Stimulated activated CD4-positive, alpha-beta T cell treated with anti-CD3 and anti-CD28 coated beads, Interleukin-1b, Interleukin-23, amount 100 ng/mL, for 48 hours (primary cell): ENCODE data around the gene PITHD1.
"Not testable (repeated sequence)": the region's sequence is repeated elsewhere in the genome, so short reads cannot be mapped to it uniquely, and the experiment has no call there.

Experiments
- DNase-seq: peaks from one replicate; pipeline ENCODE4 v3.0.0-alpha.2; 2020

PITHD1 gene, protein sequence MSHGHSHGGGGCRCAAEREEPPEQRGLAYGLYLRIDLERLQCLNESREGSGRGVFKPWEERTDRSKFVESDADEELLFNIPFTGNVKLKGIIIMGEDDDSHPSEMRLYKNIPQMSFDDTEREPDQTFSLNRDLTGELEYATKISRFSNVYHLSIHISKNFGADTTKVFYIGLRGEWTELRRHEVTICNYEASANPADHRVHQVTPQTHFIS

GRCh38 chr1:23777979-23778814 is at the start of gene PITHD1:
PITHD1 (plus strand) TSS chr1:23778418; CDS start chr1:23778516, 98 bp downstream.
- DNase-seq, result peak; percentile 85

GRCh38 chr1:23732363-23733224 is 45.6 kb upstream of the PITHD1 start:
- no peak for DNase-seq

DNA sequence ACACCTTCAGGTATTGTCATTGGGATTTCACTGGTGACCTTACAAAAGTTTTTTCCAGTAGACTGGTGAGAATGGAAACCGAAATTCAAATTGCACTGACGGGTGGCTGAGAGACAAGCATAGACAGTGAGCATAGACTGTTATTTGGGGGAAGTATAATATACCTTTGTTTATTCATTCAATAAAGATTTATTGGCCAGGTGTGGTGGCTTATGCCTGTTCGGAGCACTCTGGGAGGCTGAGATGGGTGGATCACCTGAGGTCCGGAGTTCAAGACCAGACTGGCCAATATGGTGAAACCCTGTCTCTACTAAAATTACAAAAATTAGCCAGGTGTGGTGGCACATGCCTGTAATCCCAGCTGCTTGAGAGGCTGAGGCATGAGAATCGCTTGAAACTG is 44.9 kb upstream of the PITHD1 start:
- not testable (repeated sequence) for DNase-seq

DNA sequence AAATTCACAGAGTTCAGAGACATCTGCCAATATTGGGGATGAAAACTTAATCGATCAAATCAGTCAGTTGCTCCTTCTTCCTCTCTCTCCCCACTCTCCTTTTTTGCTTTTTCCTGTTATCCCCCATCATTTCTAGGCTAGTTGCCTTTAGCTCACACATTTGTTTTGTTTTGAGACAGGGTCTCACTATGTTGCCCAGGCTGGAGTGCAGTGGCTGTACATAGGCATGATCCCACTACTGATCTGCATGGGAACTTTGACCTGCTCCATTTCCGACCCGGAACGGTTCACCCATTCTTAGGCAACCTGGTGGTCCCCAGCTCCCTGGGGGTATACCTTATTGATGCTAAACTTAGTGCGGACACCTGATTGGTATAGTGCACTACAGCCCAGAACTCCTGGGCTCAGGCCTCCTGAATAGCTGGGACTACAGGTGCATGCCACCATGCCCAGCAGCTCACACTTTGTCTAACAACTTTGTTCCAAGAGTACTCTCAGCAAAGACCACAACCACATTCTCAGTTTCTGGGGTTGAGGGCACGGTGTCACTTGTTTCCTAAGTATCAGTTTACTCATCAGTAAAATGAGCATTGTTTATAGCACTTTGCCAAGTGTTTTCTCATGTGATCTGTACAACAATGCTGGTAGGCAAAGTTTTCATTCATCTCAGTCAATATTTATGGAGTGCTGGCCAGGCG is 41.6 kb upstream of the PITHD1 start:
- DNase-seq, result peak; percentile 46

DNA sequence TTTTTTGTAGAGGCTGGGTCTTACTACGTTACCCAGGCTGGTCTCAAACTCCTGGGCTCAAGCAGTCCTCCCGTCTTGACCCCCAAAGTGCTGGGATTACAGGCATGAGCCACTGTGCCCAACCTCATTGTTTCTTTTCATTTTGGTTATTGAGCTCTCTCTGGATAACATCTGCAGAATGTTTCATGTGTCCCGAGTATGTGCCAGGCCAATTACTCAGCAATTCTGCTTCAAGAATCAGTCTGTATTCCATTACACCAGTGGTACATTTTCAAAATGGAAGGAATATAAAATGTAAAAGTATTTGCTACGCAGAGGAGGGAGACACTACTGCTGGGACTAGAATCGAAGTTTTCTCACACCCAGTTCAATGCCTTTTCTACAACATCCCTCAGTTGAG is 36.6 kb upstream of the PITHD1 start:
- DNase-seq, result no peak

DNA sequence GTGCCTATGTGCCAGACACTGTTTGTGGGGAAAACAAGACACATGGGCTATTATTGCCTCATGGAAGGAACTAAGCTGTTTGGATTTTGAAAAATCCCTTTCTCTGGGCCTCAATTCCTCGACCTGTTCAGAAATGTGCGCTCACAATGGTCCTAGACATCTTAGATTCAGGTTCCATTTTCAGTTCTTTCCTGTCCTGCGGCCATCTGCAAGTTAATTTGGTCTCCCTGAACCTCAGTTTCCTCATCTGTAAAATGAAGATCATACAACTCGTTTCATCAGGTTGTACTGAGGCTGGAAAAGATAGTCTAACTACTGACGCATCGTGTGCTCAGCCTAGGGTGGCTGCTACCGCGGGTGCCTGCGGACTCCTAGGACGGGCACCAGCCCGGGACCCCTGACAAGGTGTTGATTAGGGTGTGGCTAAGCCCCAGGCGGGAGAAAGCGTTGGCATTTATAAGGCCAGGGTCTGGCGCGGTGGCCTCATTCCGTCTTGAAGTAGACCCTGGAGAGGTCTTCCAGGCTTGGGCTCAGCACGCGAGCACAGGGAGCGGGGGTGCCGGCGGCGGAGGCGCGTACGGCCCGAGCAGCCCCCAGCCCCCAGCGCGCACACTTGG is 35.4 kb upstream of the PITHD1 start:
- peak; percentile 32 for DNase-seq

DNA sequence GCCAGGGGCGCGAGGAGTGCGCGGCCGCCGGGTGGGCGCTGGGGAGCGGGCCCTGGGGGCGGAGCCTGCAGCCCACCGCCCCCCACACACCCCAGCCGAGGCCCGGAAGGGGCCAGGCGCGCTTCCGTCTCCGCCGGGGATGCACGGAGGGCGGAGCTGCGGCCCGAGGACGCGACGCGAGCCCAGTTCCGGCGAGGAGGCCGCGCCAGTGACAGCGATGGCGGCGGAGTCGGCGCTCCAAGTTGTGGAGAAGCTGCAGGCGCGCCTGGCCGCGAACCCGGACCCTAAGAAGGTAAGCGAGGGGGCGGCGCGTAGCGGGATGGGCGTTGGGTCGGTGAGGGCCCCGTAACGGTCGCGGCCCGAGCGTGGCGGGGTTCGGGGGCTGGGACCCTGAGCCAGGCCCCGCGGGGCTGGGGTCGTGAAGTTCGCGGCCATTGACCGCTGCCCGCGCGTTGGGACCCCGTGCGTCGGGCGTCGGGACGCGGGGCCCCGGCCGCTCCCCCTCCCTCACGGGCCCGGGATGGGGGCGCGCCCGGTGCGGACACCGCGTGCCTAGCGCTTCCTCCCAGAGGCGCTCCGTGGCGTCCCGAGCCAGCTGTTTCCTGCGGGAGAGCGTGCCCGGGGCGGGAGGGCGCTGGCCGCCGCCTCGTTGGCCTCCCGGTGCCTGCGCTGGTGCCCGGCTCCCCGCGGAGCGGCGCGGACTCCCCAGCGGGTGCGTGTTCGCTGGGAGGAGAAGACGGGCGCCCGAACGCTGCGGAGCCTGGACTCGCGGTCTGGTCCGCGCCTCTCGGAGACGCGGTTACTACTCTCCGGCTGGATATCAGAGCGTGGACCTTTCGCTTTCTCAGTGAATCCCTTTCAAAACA is 34.7 kb upstream of the PITHD1 start, which contains the start of gene ELOA:
Gene ELOA, plus strand, starts transcription at position 185 of the 866 bp plus-strand sequence. Its CDS starts 33 bp downstream, at position 218.
- DNase-seq, result peak; percentile 74

DNA sequence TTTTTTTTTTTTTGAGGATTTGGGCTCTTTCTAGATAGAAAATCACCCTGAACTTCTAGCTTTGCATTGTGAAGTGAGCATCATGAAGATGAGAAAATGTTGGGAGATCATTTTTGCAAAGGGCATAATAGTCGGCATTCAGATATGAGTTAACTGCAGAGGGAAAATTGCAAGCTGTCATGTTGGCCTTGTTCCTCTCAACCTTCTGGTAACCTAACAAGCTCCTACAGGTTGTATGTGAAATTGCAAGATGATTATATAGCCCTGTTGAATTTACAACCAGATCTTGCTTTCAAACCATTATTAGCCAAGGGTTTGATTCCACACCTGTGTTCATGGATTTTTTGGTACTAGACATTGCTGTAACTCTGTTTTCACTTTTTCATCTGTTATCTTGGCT is 32.7 kb upstream of the PITHD1 start:
- DNase-seq, result no peak

DNA sequence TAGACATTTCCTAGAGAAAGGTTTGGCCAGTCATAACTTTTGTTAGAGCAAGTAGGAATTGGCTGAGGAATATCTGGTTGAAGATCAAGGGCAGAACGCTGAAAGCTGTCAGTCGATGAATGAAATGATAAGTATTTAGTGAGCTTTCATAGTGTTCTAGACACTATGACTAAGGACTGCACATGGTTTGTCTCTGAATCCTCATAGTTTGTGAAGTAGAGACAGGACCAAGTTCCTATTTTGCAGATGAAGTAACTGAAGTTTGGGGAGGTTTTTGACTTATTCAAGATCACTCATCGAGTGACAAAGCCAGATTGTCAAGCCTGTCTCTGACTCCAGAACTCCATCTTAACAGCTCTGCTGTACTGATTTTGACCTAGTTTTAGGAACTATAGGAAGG is 30.2 kb upstream of the PITHD1 start:
- no peak for DNase-seq

- peak; percentile 41 for DNase-seq
These were observed 27.0 kb upstream of the PITHD1 start for GRCh38 chr1:23751050-23751814.

- DNase-seq, result no peak
These were observed 26.4 kb upstream of the PITHD1 start for GRCh38 chr1:23751815-23752200.

DNA sequence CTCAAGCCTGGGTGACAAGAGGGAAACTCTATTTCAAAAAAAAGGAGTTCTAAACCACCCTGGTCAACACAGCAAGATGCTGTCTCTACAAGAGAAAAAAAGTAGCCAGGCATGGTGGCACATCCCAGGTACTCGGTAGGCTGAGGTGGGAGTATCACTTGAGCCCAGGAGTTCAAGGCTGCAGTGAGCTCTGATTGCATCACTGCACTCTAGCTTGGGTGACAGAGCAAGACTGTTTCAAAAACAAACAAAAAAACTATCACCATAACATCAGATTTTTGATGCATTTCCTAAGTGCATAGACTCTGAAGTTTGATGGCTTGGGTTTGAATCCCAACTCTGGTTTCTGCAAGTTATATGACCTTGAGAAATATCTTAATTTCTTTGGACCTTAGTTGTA is 25.3 kb upstream of the PITHD1 start:
- DNase-seq, result no peak

GRCh38 chr1:23756676-23757075 is 21.5 kb upstream of the PITHD1 start:
- no peak for DNase-seq

DNA sequence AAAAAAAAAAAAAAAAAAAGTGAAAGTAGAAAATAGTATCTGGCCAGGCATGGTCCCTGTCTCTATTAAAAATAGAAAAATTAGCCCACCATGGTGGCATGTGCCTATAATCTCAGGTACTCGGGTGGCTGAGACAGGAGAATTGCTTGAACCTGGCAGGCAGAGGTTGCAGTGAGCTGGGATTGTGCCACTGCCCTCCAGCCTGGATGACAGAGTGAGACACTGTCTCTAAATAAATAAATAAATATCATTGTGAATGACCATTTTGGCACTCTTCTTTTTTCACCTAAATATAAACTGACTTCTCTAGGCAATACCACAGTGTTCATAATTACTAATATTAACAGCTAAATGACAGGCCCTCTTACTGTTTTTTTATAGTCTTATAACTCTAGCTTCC is 20.4 kb upstream of the PITHD1 start:
- DNase-seq, result no peak

GRCh38 chr1:23759277-23759676 is 18.9 kb upstream of the PITHD1 start:
- no peak for DNase-seq

DNA sequence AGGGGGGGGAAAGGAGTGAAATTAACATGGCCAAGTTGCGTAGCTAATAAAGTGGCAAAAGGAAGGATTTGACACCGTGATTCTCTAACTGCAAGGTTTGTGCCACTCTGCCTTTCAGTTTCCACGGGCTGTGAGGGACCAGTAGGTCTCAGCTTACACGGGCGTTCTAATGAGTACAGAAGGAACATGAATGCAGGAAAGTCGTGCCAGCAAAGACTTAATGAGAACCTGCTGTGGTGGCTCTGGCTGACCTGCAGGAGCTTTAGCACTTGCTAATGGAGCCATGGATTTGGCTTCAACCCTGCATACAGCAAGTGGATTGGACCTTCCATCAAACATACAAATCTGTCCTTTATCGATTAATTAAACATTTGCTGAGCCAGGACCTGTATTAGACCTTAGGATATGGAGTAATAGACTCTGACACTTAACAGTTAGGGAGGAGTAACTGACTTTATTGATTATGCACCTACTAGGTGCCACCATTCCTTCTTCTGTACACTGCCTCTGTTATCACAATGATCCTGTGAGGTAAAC is 15.1 kb upstream of the PITHD1 start:
- DNase-seq, result no peak

GRCh38 chr1:23768733-23769132 is 9.5 kb upstream of the PITHD1 start:
- no peak for DNase-seq

GRCh38 chr1:23772049-23772853 is 6.0 kb upstream of the PITHD1 start:
- peak; percentile 86 for DNase-seq

- no peak for DNase-seq
These were observed 5.4 kb upstream of the PITHD1 start for GRCh38 chr1:23772854-23773242.
